Measurements from ENCODE around the gene FAM217A. TPM values are rescaled to one million over a fixed set of nuclear protein-coding genes. Genes with fewer than 3 reads are reported as not detected.
A peak's percentile ranks its signal among the peaks of the same experiment; 100 is the strongest.

The FAM217A gene
- total RNA-seq, 1 experiment from 2014 or later = not detected

DNA sequence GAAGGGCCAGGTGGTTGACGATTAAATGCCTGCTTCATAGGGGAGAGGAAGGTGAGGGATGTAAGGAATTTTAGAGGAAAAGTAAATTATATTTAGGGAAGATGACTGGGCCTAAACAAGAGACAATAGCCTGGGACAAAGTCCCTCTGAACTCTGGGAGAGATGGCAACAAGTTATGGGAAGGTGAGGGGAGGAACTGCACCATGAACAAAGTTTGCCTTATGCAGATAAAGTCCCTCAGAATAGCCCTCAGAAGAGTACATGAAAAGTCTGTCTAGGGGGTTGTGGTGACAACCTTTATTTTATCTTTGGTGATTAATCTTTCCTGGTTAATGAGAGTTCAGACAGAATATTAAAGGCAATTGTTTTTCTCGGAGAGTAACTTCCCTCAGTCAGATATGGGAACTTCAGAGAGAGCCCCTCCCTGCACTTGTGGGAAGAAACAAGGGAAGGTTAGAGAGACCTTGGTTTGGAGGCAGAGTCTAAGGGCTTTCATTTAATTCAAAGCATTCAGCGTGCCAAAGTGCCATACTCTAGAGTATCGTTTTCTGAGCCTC lies 27.1 kb upstream of the FAM217A start:
- H4K20me1 ChIP-seq (ENCODE audit: insufficient read depth) = no peaks in the 10 kb centered on the region
- no peaks in the 10 kb centered on the region for H3K79me2 ChIP-seq (ENCODE audit: insufficient read depth, low read length)
- peaks cover 2 to 7% of the 10 kb centered on the region in 2 experiments; a peak in 3 of 4 replicates for H3K4me1 ChIP-seq (ENCODE audit: control insufficient read depth in 1 of 2, insufficient read depth in 2 of 2, low read length in 2 of 2)
- ATAC-seq = 0 out of 2 replicates have a peak, but pooled peaks have one; percentile 46
- RAD21 ChIA-PET (ENCODE audit: low non-redundant PET in 1 of 2, low total read pairs in 2 of 2, uncharacterized antibody in 2 of 2, unreplicated experiment in 2 of 2) = no interaction called here
- CTCF ChIA-PET = no interaction called here
- no TSS peak for BruUV-seq (replicated peaks)
- H2AFZ ChIP-seq (ENCODE audit: low read depth, low read length, poor library complexity, severe bottlenecking) = no peak overlapping the region
- DNase-seq (ENCODE audit: low read depth, low spot score) = no peak
- no peaks in the 10 kb centered on the region for H3K9me2 ChIP-seq (ENCODE audit: insufficient read depth)
- H3K27me3 ChIP-seq (ENCODE audit: insufficient read depth, low read length) = no peaks in the 10 kb centered on the region
- H3K4me2 ChIP-seq (ENCODE audit: low read length) = no peak overlapping the region
- no peak overlapping the region for H3K9ac ChIP-seq (ENCODE audit: low read length)
- no peak overlapping the region for H3K4me3 ChIP-seq (replicated peaks in 1 of 2; ENCODE audit: low read depth in 1 of 2, low read length in 2 of 2)
- H3K27ac ChIP-seq (ENCODE audit: low read depth, low read length) = no peak overlapping the region
- H3K9me3 ChIP-seq (ENCODE audit: control insufficient read depth in 1 of 2, insufficient read depth in 1 of 2, low read depth in 1 of 2, low read length in 2 of 2) = no peaks in the 10 kb centered on the region
- TF ChIP-seq POLR2AphosphoS5 (IDR thresholded peaks at IDR 0.05; ENCODE audit: low read depth, low read length) (no peak), CBX3 (IDR thresholded peaks at IDR 0.05; ENCODE audit: low read depth) (no peak), YY1 (IDR thresholded peaks at IDR 0.05; ENCODE audit: extremely low read depth, insufficient replicate concordance, low read depth, low read length) (no peak), EZH2phosphoT487 (IDR thresholded peaks at IDR 0.05; ENCODE audit: borderline replicate concordance) (no peak), JUND (IDR thresholded peaks at IDR 0.05) (no peak), EGR1 (IDR thresholded peaks at IDR 0.05; ENCODE audit: low read depth) (no peak), SIN3A (IDR thresholded peaks at IDR 0.05; ENCODE audit: low read depth) (no peak), FOSL1 (IDR thresholded peaks at IDR 0.05; ENCODE audit: low read depth) (no peak), RAD21 (IDR thresholded peaks at IDR 0.05; ENCODE audit: low read depth) (no peak), CEBPB (IDR thresholded peaks at IDR 0.05; ENCODE audit: low read depth) (no peak), TCF7L2 (IDR thresholded peaks at IDR 0.05; ENCODE audit: borderline replicate concordance, extremely low read depth, insufficient read depth, insufficient read length) (no peak)
- TF ChIP-seq, protein P1, sequence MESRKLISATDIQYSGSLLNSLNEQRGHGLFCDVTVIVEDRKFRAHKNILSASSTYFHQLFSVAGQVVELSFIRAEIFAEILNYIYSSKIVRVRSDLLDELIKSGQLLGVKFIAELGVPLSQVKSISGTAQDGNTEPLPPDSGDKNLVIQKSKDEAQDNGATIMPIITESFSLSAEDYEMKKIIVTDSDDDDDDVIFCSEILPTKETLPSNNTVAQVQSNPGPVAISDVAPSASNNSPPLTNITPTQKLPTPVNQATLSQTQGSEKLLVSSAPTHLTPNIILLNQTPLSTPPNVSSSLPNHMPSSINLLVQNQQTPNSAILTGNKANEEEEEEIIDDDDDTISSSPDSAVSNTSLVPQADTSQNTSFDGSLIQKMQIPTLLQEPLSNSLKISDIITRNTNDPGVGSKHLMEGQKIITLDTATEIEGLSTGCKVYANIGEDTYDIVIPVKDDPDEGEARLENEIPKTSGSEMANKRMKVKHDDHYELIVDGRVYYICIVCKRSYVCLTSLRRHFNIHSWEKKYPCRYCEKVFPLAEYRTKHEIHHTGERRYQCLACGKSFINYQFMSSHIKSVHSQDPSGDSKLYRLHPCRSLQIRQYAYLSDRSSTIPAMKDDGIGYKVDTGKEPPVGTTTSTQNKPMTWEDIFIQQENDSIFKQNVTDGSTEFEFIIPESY (IDR thresholded peaks at IDR 0.05; ENCODE audit: extremely low read depth, insufficient replicate concordance, low read length) = no peak
- H3K36me3 ChIP-seq (ENCODE audit: control insufficient read depth in 1 of 2, insufficient read depth in 2 of 2, low read length in 2 of 2) = no peaks in the 10 kb centered on the region
- intact Hi-C loops (cut with micrococcal nuclease) = no loop called here
- POLR2A ChIA-PET = no interaction called here
